ENCODE data around the gene MANEA. TPM values are rescaled to one million over a fixed set of nuclear protein-coding genes. Genes with fewer than 3 reads are reported as not detected.

The MANEA gene
- total and polyA plus RNA-seq, 2 of the 8 experiments (the other 6 are each of a cell fraction or from before 2014, with no cell fraction given): 2.8 to 10.4 TPM

DNA sequence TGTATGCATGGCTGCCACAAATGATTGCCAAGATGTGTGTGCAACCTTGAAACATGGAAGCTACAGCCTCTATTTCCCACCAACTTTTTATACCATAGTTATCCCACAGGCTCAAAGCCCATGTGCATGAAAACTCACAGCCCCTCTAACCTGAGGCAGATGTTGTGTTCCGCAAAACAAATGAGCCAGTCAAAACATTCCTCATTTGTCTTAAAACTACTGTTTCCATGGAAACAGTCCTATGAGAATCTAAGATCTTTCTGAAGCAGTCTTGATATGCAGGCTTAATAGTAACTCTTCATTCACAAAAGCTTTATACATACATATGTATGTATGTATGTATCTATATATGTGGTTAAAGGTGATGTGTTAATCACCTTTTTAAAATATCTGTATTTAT lies 31.2 kb upstream of the MANEA start:
- Histone ChIP-seq H3K27ac (ENCODE audit: low read depth, low read length) (no peak overlapping the region), H3K36me3 (ENCODE audit: control insufficient read depth in 2 of 4, insufficient read depth in 4 of 4, low read length in 3 of 4) (no peaks in the 10 kb centered on the region), H3K9ac (replicated peaks in 1 of 4; ENCODE audit: extremely low read depth in 1 of 4, low read depth in 3 of 4, low read length in 3 of 4) (no peak overlapping the region), H3K56ac (replicated peaks; ENCODE audit: insufficient read length, low read depth, low read length) (no peak overlapping the region), H3K4me2 (ENCODE audit: insufficient read depth in 1 of 2, low read depth in 2 of 2, low read length in 2 of 2) (no peak overlapping the region), H4K20me1 (replicated peaks in 1 of 2; ENCODE audit: control insufficient read depth in 1 of 2, insufficient read depth in 2 of 2, low read length in 2 of 2) (no peaks in the 10 kb centered on the region), H3K79me1 (ENCODE audit: low read depth, low read length) (no peaks in the 10 kb centered on the region), H2BK12ac (ENCODE audit: low read depth, low read length) (no peak overlapping the region), H3K4me3 (ENCODE audit: extremely low read depth in 1 of 4, insufficient read depth in 2 of 4, low read depth in 3 of 4, low read length in 4 of 4) (no peak overlapping the region), H2BK15ac (ENCODE audit: low read length) (no peak overlapping the region), H2BK120ac (replicated peaks; ENCODE audit: low read depth, low read length) (no peak overlapping the region), H2AFZ (ENCODE audit: low read length) (no peak overlapping the region), H4K91ac (replicated peaks; ENCODE audit: insufficient read length, low read length) (no peak overlapping the region), H2BK5ac (ENCODE audit: low read depth, low read length) (no peak overlapping the region), H3K9me3 (ENCODE audit: insufficient read depth in 2 of 2, low read depth in 1 of 2, low read length in 1 of 2) (no peaks in the 10 kb centered on the region), H3K14ac (ENCODE audit: insufficient read length) (no peak overlapping the region), H4K5ac (ENCODE audit: insufficient read length, low read depth, low read length) (no peak overlapping the region), H3K4ac (replicated peaks; ENCODE audit: insufficient read length, low read depth, low read length) (no peak overlapping the region), H3K23ac (ENCODE audit: insufficient read length) (no peak overlapping the region), H4K8ac (ENCODE audit: extremely low read depth, insufficient read depth, low read length) (no peak overlapping the region), H3K27me3 (replicated peaks in 1 of 4; ENCODE audit: control insufficient read depth in 3 of 4, extremely low read depth in 1 of 4, insufficient read depth in 3 of 4, low read length in 3 of 4) (no peaks in the 10 kb centered on the region), H3K23me2 (ENCODE audit: low read depth, low read length) (no peaks in the 10 kb centered on the region), H3K4me1 (replicated peaks in 1 of 4; ENCODE audit: control insufficient read depth in 3 of 4, insufficient read depth in 4 of 4, low read length in 3 of 4) (peaks cover 0 to 2% (median 0%) of the 10 kb centered on the region in 4 experiments; a peak in 1 of 7 replicates), H3K18ac (ENCODE audit: extremely low read depth, low read length) (no peak overlapping the region), H2AK5ac (ENCODE audit: low read depth, low read length) (no peak overlapping the region), H2BK20ac (ENCODE audit: low read length) (no peak overlapping the region), H3K79me2 (ENCODE audit: control insufficient read depth in 1 of 2, insufficient read depth in 2 of 2, low read length in 2 of 2) (no peaks in the 10 kb centered on the region)
- POLR2A ChIA-PET (ENCODE audit: partially characterized antibody): no interaction called here
- DNase-seq (ENCODE audit: low read depth in 1 of 2, low spot score in 2 of 2) (no peak), FAIRE-seq (no peak)
- WGBS, 2 experiments (ENCODE audit: extremely low coverage in 1 of 2, insufficient coverage in 1 of 2, insufficient read length in 1 of 2, insufficient replicate concordance in 2 of 2, low coverage in 1 of 2, low lambda C conversion rate in 2 of 2, missing lambda C conversion rate in 1 of 2): 100% methylated on average over 1 of the region's 1 CpG; no CpG with 5 or more reads in 1 of the 2 experiments
- CTCF ChIA-PET (ENCODE audit: partially characterized antibody): interaction anchor here (1.7 kb wide), 1 partner anchor 15 kb away, joined by 4 read pairs; no protein-coding TSS in a partner anchor
- no peak for TF ChIP-seq FOSL1 (IDR thresholded peaks at IDR 0.05; ENCODE audit: insufficient read depth, low read depth, low read length)
- TF ChIP-seq ZNF274 (IDR thresholded peaks at IDR 0.05; ENCODE audit: borderline replicate concordance, extremely low read depth, low read length): no peak
- TF ChIP-seq BCL11A (IDR thresholded peaks at IDR 0.05; ENCODE audit: low read depth in 2 of 2, low read length in 2 of 2): no peak
- TF ChIP-seq, protein P1, sequence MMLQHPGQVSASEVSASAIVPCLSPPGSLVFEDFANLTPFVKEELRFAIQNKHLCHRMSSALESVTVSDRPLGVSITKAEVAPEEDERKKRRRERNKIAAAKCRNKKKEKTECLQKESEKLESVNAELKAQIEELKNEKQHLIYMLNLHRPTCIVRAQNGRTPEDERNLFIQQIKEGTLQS (IDR thresholded peaks at IDR 0.05; ENCODE audit: insufficient read depth, low read depth, low read length): no peak
- no peak for TF ChIP-seq CHD2 (IDR thresholded peaks at IDR 0.05; ENCODE audit: low read length)
- TF ChIP-seq NANOG (IDR thresholded peaks at IDR 0.05; ENCODE audit: insufficient read depth, low read depth, low read length, poor library complexity, severe bottlenecking): no peak
- no peak for TF ChIP-seq TEAD4 (IDR thresholded peaks at IDR 0.05; ENCODE audit: low read depth, low read length)
- TF ChIP-seq SAP30 (IDR thresholded peaks at IDR 0.05; ENCODE audit: insufficient read depth, insufficient replicate concordance, low read length): no peak
- TF ChIP-seq CBX5 (IDR thresholded peaks at IDR 0.05; ENCODE audit: low read depth, low read length): no peak
- no peak for TF ChIP-seq USF2 (IDR thresholded peaks at IDR 0.05; ENCODE audit: low read length)
- no peak for TF ChIP-seq PHF8 (conservative IDR thresholded peaks at IDR 0.05; ENCODE audit: low read depth, low read length)
- no peak for TF ChIP-seq GTF2F1 (IDR thresholded peaks at IDR 0.05; ENCODE audit: borderline replicate concordance, low read depth, low read length)
- TF ChIP-seq POU5F1 (IDR thresholded peaks at IDR 0.05; ENCODE audit: low read depth, low read length): no peak
